Esophagus (tissue), 2 donors: Measurements from ENCODE around the gene FCN1. TPM values are rescaled to one million over a fixed set of nuclear protein-coding genes. Genes with fewer than 3 reads are reported as not detected.

Experiments used
- H3K27ac ChIP-seq, 2 donors: one replicate each; pipeline ENCODE4 v1.5.1; 2013; ENCODE audit warnings: low read depth in 2 of 2, mild to moderate bottlenecking in 2 of 2, inconsistent platforms in 1 of 2, low read length in 1 of 2, moderate library complexity in 1 of 2
- H3K27me3 ChIP-seq, 2 donors: one replicate each; pipeline ENCODE4 v1.6.1; 2013; ENCODE audit warnings: low read length in 2 of 2, control low read depth in 1 of 2, mild to moderate bottlenecking in 1 of 2; ENCODE audit not compliant: insufficient read depth in 2 of 2, control insufficient read depth in 1 of 2
- H3K36me3 ChIP-seq, 2 donors: one replicate each; pipeline ENCODE4 v1.6.1; 2013; ENCODE audit warnings: low read length in 1 of 2; ENCODE audit not compliant: control insufficient read depth in 2 of 2, insufficient read depth in 2 of 2
- H3K4me1 ChIP-seq, 2 donors: one replicate each; pipeline ENCODE4 v1.6.1; 2013; ENCODE audit warnings: low read length in 1 of 2; ENCODE audit not compliant: control insufficient read depth in 2 of 2, insufficient read depth in 2 of 2
- H3K4me3 ChIP-seq, 2 donors: one replicate each; pipeline ENCODE4 v1.5.1; 2013; ENCODE audit warnings: low read length in 2 of 2, mild to moderate bottlenecking in 2 of 2, low read depth in 1 of 2, moderate library complexity in 1 of 2
- H3K9me3 ChIP-seq, 2 donors: one replicate each; pipeline ENCODE4 v1.6.1; 2013; ENCODE audit warnings: mild to moderate bottlenecking in 2 of 2, low read depth in 1 of 2, low read length in 1 of 2, moderate library complexity in 1 of 2; ENCODE audit not compliant: control insufficient read depth in 2 of 2, insufficient read depth in 1 of 2
- WGBS, 2 donors: extraction: QIAGEN DNeasy Blood & Tissue Kit; methylation state at CpG; one replicate each; pipeline ENCODE4 v1.1.7; 2013; 5-methylcytosine and 5-hydroxymethylcytosine counted together
- polyA plus RNA-seq, 2 donors: library from polyadenylated mRNA; stranded (reverse); fragments of 200-250 nt; gene quantifications; one replicate each; pipeline ENCODE4 v1.2.3, GENCODE V29; 2013
- donor health status: healthy with polysubstance abuse.
- donor health status: Bipolar disorder and iron deficiency.

The FCN1 gene
- polyA plus RNA-seq, 2 donors, result 0.14 to 0.41 TPM

DNA sequence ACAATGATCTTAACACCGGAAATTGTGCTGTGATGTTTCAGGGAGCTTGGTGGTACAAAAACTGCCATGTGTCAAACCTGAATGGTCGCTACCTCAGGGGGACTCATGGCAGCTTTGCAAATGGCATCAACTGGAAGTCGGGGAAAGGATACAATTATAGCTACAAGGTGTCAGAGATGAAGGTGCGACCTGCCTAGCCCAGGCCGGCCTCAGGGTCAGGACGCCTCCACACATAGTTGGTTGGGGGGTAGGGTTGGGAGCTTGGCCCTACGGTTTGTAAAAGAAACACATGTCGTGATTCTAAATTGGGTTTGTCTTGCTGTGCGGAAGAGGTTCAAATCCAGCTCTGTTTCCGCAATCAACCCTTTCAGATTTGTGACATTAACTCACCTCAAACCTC, 30.5 kb downstream of the FCN1 start:
- H3K36me3 ChIP-seq, result no peaks in the 10 kb centered on the region
- H3K27me3 ChIP-seq, result no peaks in the 10 kb centered on the region
- no peak overlapping the region for H3K27ac ChIP-seq
- H3K4me3 ChIP-seq, result no peak overlapping the region
- H3K4me1 ChIP-seq, result peaks cover 0 to under 1% of the 10 kb centered on the region in 2 donors
- 85 to 90% methylated on average over 10 of the region's 10 CpGs for WGBS, 2 donors
- H3K9me3 ChIP-seq, result no peaks in the 10 kb centered on the region

DNA sequence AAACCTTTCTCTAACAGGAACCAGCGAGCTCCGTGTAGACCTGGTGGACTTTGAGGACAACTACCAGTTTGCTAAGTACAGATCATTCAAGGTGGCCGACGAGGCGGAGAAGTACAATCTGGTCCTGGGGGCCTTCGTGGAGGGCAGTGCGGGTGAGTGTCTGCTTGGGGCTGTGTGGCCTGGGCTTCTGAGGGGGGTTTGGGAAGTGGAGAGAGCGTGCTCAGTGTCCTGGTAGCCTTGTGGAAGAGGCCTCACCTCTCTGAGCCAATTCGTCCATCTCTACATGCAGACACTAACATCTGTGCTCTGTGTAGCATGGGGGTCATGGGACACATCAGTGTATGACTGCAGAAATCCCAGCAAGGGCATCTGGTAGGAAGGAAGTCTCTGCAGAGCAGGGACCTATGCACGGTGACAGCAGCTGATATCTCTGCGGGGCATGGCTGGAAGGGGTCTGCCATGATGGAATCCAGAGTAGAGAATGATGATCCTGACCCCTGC, 31.2 kb downstream of the FCN1 start:
- 88 to 89% methylated on average over 11 of the region's 11 CpGs for WGBS, 2 donors
- H3K4me3 ChIP-seq, result no peak overlapping the region
- no peaks in the 10 kb centered on the region for H3K9me3 ChIP-seq
- H3K36me3 ChIP-seq, result no peaks in the 10 kb centered on the region
- H3K4me1 ChIP-seq, result no peaks in the 10 kb centered on the region
- no peak overlapping the region for H3K27ac ChIP-seq
- no peaks in the 10 kb centered on the region for H3K27me3 ChIP-seq

DNA sequence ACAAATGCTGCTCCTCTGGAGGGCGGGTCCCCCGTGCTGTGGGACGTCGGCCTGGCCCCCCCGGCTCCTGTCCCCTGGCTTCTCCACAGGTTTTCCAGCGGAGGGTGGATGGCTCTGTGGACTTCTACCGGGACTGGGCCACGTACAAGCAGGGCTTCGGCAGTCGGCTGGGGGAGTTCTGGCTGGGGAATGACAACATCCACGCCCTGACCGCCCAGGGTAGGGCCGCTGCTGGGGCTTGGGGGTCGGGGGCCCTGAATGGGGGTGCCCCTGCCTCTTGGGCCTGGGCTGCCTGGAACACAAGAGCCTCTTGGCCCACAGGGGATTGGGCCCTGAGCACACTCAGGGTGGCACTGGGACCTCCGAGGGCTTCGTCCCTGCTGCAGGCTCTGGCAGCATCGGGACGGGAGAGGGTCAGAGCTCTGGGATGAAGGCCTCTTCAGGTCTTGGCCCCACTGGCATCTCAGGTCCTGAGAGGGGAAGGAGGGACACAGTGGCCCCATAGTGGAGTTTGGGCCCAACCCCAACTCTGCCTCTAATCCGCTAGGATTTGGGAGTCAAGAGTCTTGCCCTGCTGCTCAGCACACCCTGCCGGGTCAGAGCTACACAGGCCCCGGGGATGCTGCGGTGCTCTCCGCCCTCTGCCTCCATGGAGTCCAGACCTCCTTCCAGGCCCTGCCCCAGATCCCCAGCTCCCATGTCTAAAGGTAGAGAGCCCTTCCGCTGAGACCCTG, 31.9 kb downstream of the FCN1 start:
- Histone ChIP-seq H3K36me3 (no peaks in the 10 kb centered on the region), H3K9me3 (no peaks in the 10 kb centered on the region), H3K27ac (no peak overlapping the region), H3K4me1 (no peaks in the 10 kb centered on the region), H3K27me3 (no peaks in the 10 kb centered on the region), H3K4me3 (no peak overlapping the region)
- 80 to 81% methylated on average over 18 to 24 of the region's 24 CpGs for WGBS, 2 donors

DNA sequence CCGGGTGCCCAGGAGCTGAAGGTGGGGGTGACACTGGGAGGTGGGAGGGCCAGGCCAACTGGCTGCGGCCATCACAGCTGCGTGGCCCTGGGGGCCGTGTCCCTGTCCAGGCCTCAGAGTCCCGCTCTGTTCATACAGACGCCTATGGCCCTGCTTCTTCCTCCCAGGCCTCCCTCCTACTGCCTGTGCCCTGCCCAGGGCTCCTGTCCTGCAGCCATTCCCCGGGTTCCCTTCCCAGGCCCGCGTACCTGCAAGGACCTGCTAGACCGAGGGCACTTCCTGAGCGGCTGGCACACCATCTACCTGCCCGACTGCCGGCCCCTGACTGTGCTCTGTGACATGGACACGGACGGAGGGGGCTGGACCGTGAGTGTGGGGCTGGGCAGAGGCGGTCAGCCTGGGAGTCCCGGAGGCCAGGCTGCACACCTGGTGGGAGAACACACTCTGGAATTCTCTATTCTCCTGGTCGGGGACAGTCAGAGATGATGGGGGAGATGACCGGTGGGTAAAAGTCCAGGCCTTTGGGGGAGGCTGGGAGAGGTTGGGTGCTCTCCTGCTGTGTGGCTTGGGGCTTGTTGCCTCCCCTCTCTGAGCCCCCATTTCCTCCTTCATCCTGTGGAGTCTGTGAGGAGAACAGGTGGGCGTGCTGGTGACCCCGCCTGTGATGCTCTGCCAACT, 32.6 kb downstream of the FCN1 start:
- Histone ChIP-seq H3K27me3 (no peaks in the 10 kb centered on the region), H3K9me3 (no peaks in the 10 kb centered on the region), H3K4me3 (no peak overlapping the region), H3K4me1 (no peaks in the 10 kb centered on the region), H3K36me3 (no peaks in the 10 kb centered on the region), H3K27ac (no peak overlapping the region)
- WGBS, 2 donors, result 85 to 91% methylated on average over 22 of the region's 22 CpGs

DNA sequence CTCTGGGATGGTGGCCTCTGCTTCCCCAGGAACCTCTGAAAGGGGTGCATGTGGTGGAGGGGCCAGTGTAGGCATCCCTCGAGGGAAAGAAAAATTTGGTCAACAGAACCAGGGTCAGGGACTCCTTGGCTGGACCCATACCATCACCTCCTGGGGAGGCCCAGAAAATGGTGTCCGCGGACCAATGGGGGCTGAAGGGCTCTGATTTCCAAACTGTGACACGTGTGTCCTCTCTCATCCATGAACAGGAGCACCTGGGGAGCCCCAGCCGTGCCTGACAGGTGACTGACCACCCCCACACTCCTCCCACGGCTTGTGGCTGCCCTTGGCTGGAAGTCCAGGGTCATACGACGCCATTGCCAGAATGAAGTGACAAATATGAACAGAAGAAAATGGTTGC, 33.2 kb downstream of the FCN1 start:
- Histone ChIP-seq H3K9me3 (no peaks in the 10 kb centered on the region), H3K27ac (no peak overlapping the region), H3K27me3 (no peaks in the 10 kb centered on the region), H3K36me3 (no peaks in the 10 kb centered on the region), H3K4me1 (no peaks in the 10 kb centered on the region), H3K4me3 (no peak overlapping the region)
- 84% methylated on average over 8 of the region's 8 CpGs for WGBS, 2 donors

DNA sequence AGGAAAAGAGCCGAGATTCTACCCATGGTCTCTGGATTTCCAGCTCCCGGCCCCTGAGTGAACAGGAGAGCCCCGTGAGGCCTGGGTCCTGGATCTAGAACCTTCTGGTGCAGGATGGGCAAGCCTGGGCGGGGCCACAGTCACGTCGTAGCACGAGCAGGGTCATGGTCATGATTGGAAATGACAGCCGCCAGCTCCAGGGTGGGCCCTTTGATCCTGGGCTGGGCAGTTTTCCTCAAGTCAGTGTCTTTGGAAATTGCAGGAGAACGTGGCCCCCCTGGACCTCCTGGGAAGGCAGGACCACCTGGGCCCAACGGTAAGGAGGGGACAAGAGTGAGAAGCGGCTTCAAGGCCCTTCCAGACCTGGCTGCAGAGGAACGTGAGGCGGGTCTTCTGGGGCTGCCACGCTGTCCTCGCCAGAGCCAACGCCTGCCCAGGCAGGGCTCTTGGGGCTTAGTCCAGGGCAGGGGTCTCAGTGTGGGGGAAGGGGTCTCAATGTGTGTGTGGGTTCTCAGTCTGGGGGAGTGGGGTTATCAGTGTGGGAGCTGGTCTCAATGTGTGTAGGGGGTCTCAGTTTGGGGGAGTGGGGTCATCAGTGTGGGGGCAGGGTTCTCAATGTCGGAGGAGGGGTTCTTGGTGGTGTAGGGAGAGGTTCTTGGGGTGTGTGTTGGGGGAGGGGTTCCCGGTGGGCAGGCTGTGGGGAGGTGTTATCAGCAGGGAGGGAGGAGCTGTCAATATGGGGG, 34.5 kb downstream of the FCN1 start:
- 84 to 88% methylated on average over 18 of the region's 18 CpGs for WGBS, 2 donors
- no peak overlapping the region for H3K27ac ChIP-seq
- no peaks in the 10 kb centered on the region for H3K4me1 ChIP-seq
- H3K36me3 ChIP-seq, result no peaks in the 10 kb centered on the region
- H3K4me3 ChIP-seq, result no peak overlapping the region
- no peaks in the 10 kb centered on the region for H3K27me3 ChIP-seq
- H3K9me3 ChIP-seq, result no peaks in the 10 kb centered on the region

DNA sequence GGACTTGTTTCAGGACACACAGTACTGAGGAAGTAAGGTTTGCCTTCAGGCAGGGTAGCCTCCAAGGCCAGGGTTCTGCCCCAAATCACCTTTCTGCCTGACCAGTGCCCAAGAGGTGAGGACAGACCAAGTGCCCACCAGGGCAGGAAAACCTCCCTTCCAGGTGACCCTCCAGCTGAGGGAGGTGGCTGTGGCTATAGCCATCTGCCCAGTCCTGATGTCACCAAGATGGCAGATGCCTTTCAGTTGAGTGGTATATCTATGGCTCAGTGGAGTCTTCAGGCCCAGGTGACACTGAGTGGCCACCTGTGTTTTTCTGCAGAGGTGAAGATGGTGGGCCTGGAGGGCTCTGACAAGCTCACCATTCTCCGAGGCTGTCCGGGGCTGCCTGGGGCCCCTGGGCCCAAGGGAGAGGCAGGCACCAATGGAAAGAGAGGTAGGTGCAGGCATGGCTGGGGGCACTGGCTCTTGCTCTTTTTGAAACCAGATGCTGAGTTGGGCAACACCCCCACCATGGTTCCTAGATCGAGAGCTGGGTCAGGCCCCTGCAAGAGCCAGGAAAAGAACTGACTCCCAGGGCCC, 35.4 kb downstream of the FCN1 start:
- Histone ChIP-seq H3K27me3 (no peaks in the 10 kb centered on the region), H3K9me3 (no peaks in the 10 kb centered on the region), H3K36me3 (no peaks in the 10 kb centered on the region), H3K4me3 (no peak overlapping the region), H3K27ac (no peak overlapping the region), H3K4me1 (no peaks in the 10 kb centered on the region)
- 85 to 90% methylated on average over 3 of the region's 3 CpGs for whole genome bisulfite sequencing, 2 donors

DNA sequence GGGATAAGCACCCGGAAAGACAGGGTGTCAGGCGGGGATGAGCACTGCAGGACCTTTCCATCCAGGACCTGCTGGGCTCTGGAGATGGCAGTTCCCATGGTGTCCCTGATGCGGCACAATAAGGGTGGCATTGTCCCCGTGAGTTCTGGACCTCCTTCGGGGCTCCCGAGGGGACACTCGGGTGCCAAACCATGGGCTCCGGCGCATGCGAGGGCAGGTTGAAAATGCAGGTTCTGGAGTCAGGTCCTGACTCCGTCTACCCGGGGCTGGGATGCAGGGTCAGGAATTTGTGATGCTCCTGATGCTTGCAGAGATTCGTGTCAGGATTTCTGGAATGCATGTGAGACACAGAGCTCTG, 36.4 kb downstream of the FCN1 start:
- H3K27me3 ChIP-seq, result no peaks in the 10 kb centered on the region
- no peaks in the 10 kb centered on the region for H3K4me1 ChIP-seq
- no peaks in the 10 kb centered on the region for H3K9me3 ChIP-seq
- H3K27ac ChIP-seq, result no peak overlapping the region
- H3K4me3 ChIP-seq, result no peak overlapping the region
- 88 to 91% methylated on average over 13 of the region's 13 CpGs for WGBS, 2 donors
- no peaks in the 10 kb centered on the region for H3K36me3 ChIP-seq

DNA sequence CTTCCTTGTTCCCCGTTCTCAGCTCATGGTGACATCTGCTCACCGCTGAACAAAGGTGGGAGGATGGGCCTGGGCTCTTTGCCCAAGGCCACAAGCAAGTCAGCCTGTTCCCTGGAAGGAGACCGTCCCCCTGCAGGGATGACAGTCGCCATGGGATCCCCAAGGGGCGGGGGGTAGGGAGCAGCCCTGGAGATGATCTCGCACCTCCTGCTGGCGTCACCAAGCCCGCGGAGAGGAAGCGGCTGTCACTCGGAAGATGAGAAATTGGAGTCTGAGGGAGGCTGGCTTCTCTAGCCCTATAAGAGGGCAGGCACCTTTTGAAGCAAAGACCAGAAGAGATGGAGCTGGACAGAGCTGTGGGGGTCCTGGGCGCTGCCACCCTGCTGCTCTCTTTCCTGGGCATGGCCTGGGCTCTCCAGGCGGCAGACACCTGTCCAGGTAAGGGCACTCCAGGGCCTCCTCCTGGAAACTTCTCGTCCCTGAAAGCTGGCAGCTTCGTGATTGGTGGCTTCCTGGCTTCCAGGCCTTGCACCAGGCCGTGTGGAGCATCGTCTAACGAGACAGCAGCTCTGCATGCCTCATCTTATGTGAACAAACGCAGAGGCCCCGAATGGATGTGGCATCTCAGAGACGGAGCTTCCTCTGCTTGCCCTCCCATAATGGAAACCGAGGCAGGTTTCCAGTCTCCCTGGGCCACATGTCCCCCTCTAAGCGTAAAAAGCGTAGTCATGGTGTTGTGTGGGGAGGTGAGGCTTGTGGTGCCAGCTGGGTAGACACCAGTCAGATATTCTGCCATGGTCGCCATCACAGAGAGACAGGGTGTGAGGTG, 37.0 kb downstream of the FCN1 start, which contains the start of gene FCN2:
TSS of gene FCN2 (plus strand) at position 327 of the 829 bp plus-strand sequence. CDS start at position 339, 12 bp downstream.
- Histone ChIP-seq H3K27ac (no peak within 1 kb of the TSS), H3K9me3 (no peaks in the 10 kb centered on the region), H3K36me3 (no peaks in the 10 kb centered on the region), H3K4me3 (no peak within 1 kb of the TSS), H3K27me3 (no peaks in the 10 kb centered on the region), H3K4me1 (no peaks in the 10 kb centered on the region)
- 74 to 80% methylated on average over 25 of the region's 25 CpGs for WGBS, 2 donors
